ENCODE data around the gene RNF187.

The RNF187 gene

DNA sequence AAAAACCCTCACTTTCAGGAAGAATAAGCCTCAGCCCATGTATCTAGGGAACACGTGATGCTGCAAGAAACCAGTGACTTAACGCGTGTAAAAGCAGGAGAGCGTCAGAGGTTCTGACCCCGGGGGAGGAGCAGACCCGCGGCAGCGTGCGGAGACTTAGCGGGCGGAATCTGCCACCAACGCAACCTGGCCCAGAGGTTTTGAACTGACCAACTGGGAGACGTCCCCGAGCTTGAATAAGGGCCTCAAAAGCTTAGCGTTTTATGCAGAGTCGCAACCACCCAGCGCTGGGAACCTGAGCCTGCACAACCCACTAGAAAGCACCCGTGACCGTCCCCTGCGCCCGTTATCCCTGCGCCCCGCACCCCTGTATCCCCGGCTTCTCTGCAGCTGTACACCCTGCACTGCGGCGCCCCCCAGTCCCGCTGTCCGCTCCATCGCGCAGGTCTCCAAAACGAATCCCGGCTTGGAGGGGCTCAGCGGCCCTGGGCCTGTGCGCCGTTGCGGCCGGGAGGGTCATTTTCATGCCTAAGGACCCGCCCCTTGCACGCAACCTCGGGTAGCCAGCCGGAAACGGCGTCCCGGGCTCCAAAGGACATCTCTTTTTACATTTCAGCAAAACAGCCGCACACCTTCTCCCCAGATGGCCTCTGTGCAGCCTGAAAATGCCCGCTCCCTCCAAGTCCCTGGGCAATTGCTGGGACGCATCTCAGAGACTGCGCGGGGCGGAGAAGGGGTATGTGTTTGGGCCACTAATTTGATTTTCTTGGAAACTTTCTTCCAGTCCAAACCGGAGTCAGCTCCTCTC is 41.1 kb upstream of the RNF187 start:
- in situ Hi-C loops (cut with HindIII; ENCODE audit: low sequenced_read_pairs) = no loop called here
- no peak for TF ChIP-seq CTCF (IDR thresholded peaks at IDR 0.05; ENCODE audit: low read depth, low read length, missing control alignments)
- DNase-seq (ENCODE audit: low read depth) = no peak
- H3K4me3 ChIP-seq (ENCODE audit: low read depth, low read length) = peak overlapping the region; percentile 34

GRCh38 chr1:228446852-228447251 is 40.3 kb upstream of the RNF187 start:
- in situ Hi-C loops (cut with HindIII; ENCODE audit: low sequenced_read_pairs) = no loop called here
- DNase-seq (ENCODE audit: low read depth) = no peak
- no peak overlapping the region for H3K4me3 ChIP-seq (ENCODE audit: low read depth, low read length)
- no peak for TF ChIP-seq CTCF (IDR thresholded peaks at IDR 0.05; ENCODE audit: low read depth, low read length, missing control alignments)

- in situ Hi-C loops (cut with HindIII; ENCODE audit: low sequenced_read_pairs) = no loop called here
- no peak overlapping the region for H3K4me3 ChIP-seq (ENCODE audit: low read depth, low read length)
- no peak for TF ChIP-seq CTCF (IDR thresholded peaks at IDR 0.05; ENCODE audit: low read depth, low read length, missing control alignments)
- no peak for DNase-seq (ENCODE audit: low read depth)
Measured at GRCh38 chr1:228448372-228448771, 38.8 kb upstream of the RNF187 start.

GRCh38 chr1:228450200-228450599 is 37.0 kb upstream of the RNF187 start:
- in situ Hi-C loops (cut with HindIII; ENCODE audit: low sequenced_read_pairs) = no loop called here
- H3K4me3 ChIP-seq (ENCODE audit: low read depth, low read length) = no peak overlapping the region
- no peak for TF ChIP-seq CTCF (IDR thresholded peaks at IDR 0.05; ENCODE audit: low read depth, low read length, missing control alignments)
- DNase-seq (ENCODE audit: low read depth) = no peak

- no peak for DNase-seq (ENCODE audit: low read depth)
- H3K4me3 ChIP-seq (ENCODE audit: low read depth, low read length) = no peak overlapping the region
- in situ Hi-C loops (cut with HindIII; ENCODE audit: low sequenced_read_pairs) = no loop called here
- no peak for TF ChIP-seq CTCF (IDR thresholded peaks at IDR 0.05; ENCODE audit: low read depth, low read length, missing control alignments)
Measured at GRCh38 chr1:228452194-228453021, 34.8 kb upstream of the RNF187 start.

DNA sequence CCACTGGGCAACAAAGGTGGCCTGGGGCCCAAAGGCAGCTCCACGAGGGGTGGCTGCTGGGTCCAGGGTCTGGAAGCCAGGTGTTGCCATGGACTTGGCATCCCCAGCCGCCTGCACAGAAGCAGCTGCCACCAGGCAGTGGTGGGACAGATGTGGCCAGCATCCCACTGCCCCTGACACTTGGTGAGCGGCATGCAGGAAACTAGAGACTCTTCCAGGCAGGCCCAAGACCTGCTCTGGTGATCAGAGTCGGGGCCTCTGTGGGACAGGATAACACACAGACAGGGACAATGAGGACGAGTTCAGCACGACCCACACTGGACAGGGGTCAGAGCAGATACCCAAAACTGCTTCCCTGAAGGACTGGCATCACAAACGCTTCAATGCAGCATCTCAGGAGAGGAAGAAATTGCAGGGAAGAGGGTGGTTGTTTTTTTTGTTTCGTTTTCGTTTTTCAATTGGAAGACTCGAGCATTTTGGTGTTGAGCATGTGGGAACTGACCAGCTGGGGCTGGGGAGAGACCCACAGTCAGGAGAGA is 34.1 kb upstream of the RNF187 start:
- H3K4me3 ChIP-seq (ENCODE audit: low read depth, low read length) = no peak overlapping the region
- TF ChIP-seq CTCF (IDR thresholded peaks at IDR 0.05; ENCODE audit: low read depth, low read length, missing control alignments) = no peak
- DNase-seq (ENCODE audit: low read depth) = no peak
- in situ Hi-C loops (cut with HindIII; ENCODE audit: low sequenced_read_pairs) = no loop called here
